ENCODE measurements around the gene MYH1.
"Not testable (repeated sequence)": the region's sequence is repeated elsewhere in the genome, so short reads cannot be mapped to it uniquely, and the experiment has no call there.

The MYH1 gene

GRCh38 chr17:10518271-10519037, at the start of gene MYH1:
Gene MYH1, minus strand, starts transcription at chr17:10518542. Its CDS starts 1,900 bp downstream, at chr17:10516642.
- no peak for DNase-seq (ENCODE audit: low read depth)

- no peak for DNase-seq (ENCODE audit: low read depth)
Measured at GRCh38 chr17:10563991-10564660, 45.8 kb upstream of the MYH1 start.

GRCh38 chr17:10558049-10558448, 39.7 kb upstream of the MYH1 start:
- DNase-seq (ENCODE audit: low read depth): no peak

- DNase-seq (ENCODE audit: low read depth): no peak
Measured at GRCh38 chr17:10557422-10557821, 39.1 kb upstream of the MYH1 start.

GRCh38 chr17:10556301-10557005, 38.1 kb upstream of the MYH1 start:
- no peak for DNase-seq (ENCODE audit: low read depth)

- no peak for DNase-seq (ENCODE audit: low read depth)
Measured at GRCh38 chr17:10550014-10550413, 31.7 kb upstream of the MYH1 start.

GRCh38 chr17:10549096-10549842, 30.9 kb upstream of the MYH1 start, which contains the start of gene MYH2:
Gene MYH2, minus strand, starts transcription at chr17:10549658. Its CDS starts 1,738 bp downstream, at chr17:10547920.
- DNase-seq (ENCODE audit: low read depth): no peak

GRCh38 chr17:10547351-10547750, 29.0 kb upstream of the MYH1 start:
- no peak for DNase-seq (ENCODE audit: low read depth)

- DNase-seq (ENCODE audit: low read depth): not testable (repeated sequence)
Measured at GRCh38 chr17:10543486-10543885, 25.1 kb upstream of the MYH1 start.

GRCh38 chr17:10541179-10541578, 22.8 kb upstream of the MYH1 start:
- not testable (repeated sequence) for DNase-seq (ENCODE audit: low read depth)

GRCh38 chr17:10532026-10532425, 13.7 kb upstream of the MYH1 start:
- DNase-seq (ENCODE audit: low read depth): no peak

GRCh38 chr17:10527419-10527818, 9.1 kb upstream of the MYH1 start:
- no peak for DNase-seq (ENCODE audit: low read depth)

- no peak for DNase-seq (ENCODE audit: low read depth)
Measured at GRCh38 chr17:10526517-10526916, 8.2 kb upstream of the MYH1 start.

GRCh38 chr17:10523064-10523463, 4.7 kb upstream of the MYH1 start:
- DNase-seq (ENCODE audit: low read depth): no peak

GRCh38 chr17:10521949-10522348, 3.6 kb upstream of the MYH1 start:
- DNase-seq (ENCODE audit: low read depth): no peak

GRCh38 chr17:10516638-10517037, 1.7 kb downstream of the MYH1 start:
- DNase-seq (ENCODE audit: low read depth): no peak

- no peak for DNase-seq (ENCODE audit: low read depth)
Measured at GRCh38 chr17:10516065-10516464, 2.3 kb downstream of the MYH1 start.

- no peak for DNase-seq (ENCODE audit: low read depth)
Measured at GRCh38 chr17:10513299-10514067, 4.9 kb downstream of the MYH1 start.

GRCh38 chr17:10512856-10513255, 5.5 kb downstream of the MYH1 start:
- DNase-seq (ENCODE audit: low read depth): no peak

GRCh38 chr17:10499950-10500349, 18.4 kb downstream of the MYH1 start:
- DNase-seq (ENCODE audit: low read depth): no peak

GRCh38 chr17:10492004-10492403, 26.3 kb downstream of the MYH1 start:
- no peak for DNase-seq (ENCODE audit: low read depth)
